Activated T-cell treated with anti-CD3 and anti-CD28 coated beads, Interleukin-2, amount 50 U/mL, for 4 hours (primary cell): ENCODE measurements around the gene LRG1. TPM values are rescaled to one million over a fixed set of nuclear protein-coding genes. Genes with fewer than 3 reads are reported as not detected.

Source experiments
- ATAC-seq, 2 donors: fragments of 200-7000 bp; cut with Tn5 transposase; one replicate each; pipeline ENCODE4 v1.10.0; 2021
- DNase-seq: peaks from one replicate; pipeline ENCODE4 v3.0.0-alpha.2; 2020
- H3K27me3 Mint-ChIP-seq: one replicate; pipeline ENCODE4 v1.8.0; 2021; ENCODE audit warnings: low read depth, mixed read lengths
- H3K36me3 Mint-ChIP-seq: one replicate; pipeline ENCODE4 v1.8.0; 2022; ENCODE audit warnings: mixed read lengths; ENCODE audit not compliant: insufficient read depth
- H3K4me1 Mint-ChIP-seq: one replicate; pipeline ENCODE4 v1.8.0; 2021; ENCODE audit warnings: low read depth, mixed read lengths
- H3K4me3 Mint-ChIP-seq: one replicate; pipeline ENCODE4 v1.8.0; 2021; ENCODE audit warnings: mild to moderate bottlenecking, moderate library complexity, mixed read lengths
- H3K9me3 Mint-ChIP-seq: one replicate; pipeline ENCODE4 v1.8.0; 2021; ENCODE audit warnings: mixed read lengths
- total RNA-seq, 3 donors: library from RNA; stranded (reverse); gene quantifications; one replicate each; pipeline ENCODE4 v1.2.1, GENCODE V29; 2021

LRG1 gene
- total RNA-seq, 3 donors from 2014 or later: 0.08 to 0.24 (median 0.15) TPM

DNA sequence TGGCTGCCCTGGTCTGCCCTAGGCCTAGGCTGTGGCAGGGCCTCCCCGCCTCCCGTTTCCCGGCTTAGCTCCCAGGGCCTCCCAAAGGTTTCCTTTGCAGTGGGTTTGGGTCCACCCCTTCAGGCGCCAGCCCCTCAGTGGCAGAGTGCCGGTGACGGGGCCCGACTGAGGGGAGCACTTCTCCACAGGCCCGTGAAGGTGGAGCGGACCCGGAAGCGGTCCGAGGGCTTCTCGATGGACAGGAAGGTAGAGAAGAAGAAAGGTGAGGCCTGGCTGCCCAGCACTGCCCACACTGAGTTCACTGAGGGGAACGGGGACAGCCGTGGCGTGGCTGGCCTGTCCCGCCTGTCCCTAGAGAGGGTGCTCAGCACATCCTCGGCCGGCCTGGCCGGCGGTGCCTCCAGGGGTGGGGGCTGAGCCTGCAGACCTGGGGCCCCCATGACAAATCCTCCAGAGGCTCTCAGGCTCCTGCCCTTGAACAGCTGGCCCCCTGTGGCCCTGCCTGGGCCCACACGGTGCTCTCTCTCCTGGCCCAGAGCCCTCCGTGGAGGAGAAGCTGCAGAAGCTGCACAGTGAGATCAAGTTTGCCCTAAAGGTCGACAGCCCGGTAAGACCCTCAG, 42.0 kb downstream of the LRG1 start:
- no peak for ATAC-seq
- no peak overlapping the region for H3K4me3 Mint-ChIP-seq
- no peak for DNase-seq
- H3K27me3 Mint-ChIP-seq: no peaks in the 10 kb centered on the region
- no peaks in the 10 kb centered on the region for H3K4me1 Mint-ChIP-seq
- peaks cover 4% of the 10 kb centered on the region for H3K36me3 Mint-ChIP-seq
- no peaks in the 10 kb centered on the region for H3K9me3 Mint-ChIP-seq

DNA sequence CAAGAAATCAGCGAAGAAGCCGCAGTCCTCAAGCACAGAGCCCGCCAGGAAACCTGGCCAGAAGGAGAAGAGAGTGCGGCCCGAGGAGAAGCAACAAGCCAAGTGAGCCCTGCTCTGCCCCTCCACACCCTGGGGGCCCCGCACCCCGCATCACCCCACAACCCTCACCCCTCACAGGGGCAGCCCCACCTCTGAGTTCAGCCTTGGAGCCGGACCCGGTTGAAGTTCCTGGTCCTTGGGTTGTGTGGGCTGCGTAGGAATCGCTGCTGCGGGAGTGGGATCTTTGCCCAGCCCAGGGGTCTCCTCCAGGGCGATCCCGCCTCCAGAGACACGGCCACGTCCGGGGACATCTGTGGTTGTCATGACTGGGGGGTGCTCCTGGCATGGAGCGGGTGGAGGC, 43.5 kb downstream of the LRG1 start:
- no peaks in the 10 kb centered on the region for H3K9me3 Mint-ChIP-seq
- no peak for ATAC-seq
- H3K27me3 Mint-ChIP-seq: no peaks in the 10 kb centered on the region
- no peaks in the 10 kb centered on the region for H3K4me1 Mint-ChIP-seq
- H3K36me3 Mint-ChIP-seq: peaks cover 4% of the 10 kb centered on the region
- no peak for DNase-seq
- no peak overlapping the region for H3K4me3 Mint-ChIP-seq

DNA sequence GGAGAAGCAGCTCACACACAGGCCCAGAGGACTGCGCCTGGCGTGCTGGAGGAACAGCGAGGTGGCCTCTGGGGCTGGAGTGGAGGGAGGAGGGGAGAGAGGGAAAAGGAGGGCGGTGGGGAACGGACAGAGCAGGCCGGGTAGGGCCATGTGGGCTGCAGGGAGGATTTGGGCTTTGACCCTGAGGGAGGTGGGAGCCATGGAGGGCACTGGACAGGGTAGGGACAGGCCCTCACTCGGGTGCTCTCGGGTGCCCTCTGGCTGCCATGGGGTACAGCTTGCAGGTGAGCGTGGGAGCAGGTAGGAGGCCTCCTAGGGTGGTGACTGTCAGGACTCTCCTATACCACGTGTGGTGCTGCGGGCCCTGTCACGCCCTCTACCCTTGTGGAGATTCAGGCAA, 44.4 kb downstream of the LRG1 start:
- H3K4me3 Mint-ChIP-seq: no peak overlapping the region
- no peaks in the 10 kb centered on the region for H3K9me3 Mint-ChIP-seq
- no peaks in the 10 kb centered on the region for H3K4me1 Mint-ChIP-seq
- no peaks in the 10 kb centered on the region for H3K27me3 Mint-ChIP-seq
- DNase-seq: no peak
- H3K36me3 Mint-ChIP-seq: peaks cover 2% of the 10 kb centered on the region
- ATAC-seq: no peak

DNA sequence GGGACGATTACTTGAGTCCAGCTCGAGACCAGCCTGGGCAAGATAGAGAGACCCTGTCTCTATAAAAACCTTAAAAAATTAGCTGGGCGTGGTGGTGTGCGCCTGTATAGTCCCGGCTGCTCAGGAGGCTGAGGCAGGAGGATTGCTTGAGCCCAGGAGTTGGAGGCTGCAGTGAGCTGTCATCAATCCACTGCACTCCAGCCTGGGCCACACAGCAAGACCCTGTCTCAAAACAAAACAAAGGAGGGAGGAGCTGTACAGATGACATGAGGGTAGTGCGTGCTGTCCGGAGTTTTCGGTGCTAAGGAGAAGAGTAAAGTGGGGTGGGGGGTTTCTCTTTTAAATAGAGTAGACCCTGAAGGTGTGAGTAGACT, 45.2 kb downstream of the LRG1 start:
- ATAC-seq: no peak
- H3K36me3 Mint-ChIP-seq: peaks cover 8% of the 10 kb centered on the region
- no peaks in the 10 kb centered on the region for H3K27me3 Mint-ChIP-seq
- no peaks in the 10 kb centered on the region for H3K4me1 Mint-ChIP-seq
- no peaks in the 10 kb centered on the region for H3K9me3 Mint-ChIP-seq
- H3K4me3 Mint-ChIP-seq: no peak overlapping the region
- DNase-seq: no peak

DNA sequence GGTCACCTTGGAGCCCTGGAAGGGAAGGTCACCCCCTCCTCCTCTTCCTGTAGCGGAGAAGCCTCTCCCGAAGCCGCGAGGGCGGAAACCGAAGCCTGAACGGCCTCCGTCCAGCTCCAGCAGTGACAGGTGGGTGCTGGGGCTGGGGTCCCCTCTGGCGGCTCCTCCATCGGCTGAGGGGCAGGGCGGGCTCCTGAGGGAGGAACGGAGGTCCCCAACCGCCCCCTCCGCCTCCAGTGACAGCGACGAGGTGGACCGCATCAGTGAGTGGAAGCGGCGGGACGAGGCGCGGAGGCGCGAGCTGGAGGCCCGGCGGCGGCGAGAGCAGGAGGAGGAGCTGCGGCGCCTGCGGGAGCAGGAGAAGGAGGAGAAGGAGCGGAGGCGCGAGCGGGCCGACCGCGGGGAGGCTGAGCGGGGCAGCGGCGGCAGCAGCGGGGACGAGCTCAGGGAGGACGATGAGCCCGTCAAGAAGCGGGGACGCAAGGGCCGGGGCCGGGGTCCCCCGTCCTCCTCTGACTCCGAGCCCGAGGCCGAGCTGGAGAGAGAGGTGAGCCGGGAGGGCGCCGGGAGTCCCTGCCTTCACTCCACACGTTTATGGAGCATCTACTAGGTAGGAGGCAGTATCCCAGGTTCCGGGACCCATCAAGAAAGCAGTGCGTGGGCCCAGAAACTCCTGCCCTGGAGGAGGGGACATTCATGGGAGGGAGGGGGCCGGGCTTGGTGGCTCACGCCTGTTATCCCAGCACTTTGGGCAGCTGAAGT, 45.7 kb downstream of the LRG1 start:
- H3K27me3 Mint-ChIP-seq: no peaks in the 10 kb centered on the region
- no peaks in the 10 kb centered on the region for H3K4me1 Mint-ChIP-seq
- no peaks in the 10 kb centered on the region for H3K9me3 Mint-ChIP-seq
- ATAC-seq (no peak), DNase-seq (no peak)
- H3K36me3 Mint-ChIP-seq: peaks cover 8% of the 10 kb centered on the region
- no peak overlapping the region for H3K4me3 Mint-ChIP-seq

DNA sequence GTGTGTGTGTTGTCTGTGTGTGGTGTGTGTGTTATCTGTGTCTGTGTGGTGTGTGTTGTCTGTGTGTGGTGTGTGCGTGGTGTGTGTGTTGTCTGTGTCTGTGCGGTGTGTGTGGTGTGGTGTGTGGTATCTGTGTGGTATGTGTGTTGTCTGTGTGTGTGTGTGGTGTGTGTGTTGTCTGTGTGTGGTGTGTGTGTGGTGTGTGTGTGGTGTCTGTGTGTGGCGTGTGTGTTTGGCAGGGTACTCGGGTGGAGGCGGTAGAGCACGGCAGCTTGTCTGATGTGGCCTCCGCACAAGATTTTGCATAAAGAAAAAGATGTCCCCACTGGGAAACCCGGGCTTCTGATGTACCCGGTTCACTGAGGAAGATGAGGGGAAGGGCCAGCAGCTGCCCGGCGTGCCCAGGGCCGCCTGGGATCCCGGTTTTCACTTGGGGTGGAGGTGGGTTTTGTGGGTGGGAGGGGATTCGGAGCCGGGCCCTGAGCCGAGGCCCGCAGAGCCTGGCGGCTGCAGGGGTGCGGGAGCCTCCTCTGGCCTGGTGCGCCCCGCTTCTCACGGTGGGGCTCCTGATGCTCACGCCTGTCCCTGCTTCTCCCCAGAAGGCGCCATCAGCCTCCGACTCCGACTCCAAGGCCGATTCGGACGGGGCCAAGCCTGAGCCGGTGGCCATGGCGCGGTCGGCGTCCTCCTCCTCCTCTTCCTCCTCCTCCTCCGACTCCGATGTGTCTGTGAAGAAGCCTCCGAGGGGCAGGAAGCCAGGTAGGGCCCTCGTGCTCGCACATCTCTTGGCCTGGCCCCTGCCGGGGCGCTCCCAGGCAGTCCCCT, 46.5 kb downstream of the LRG1 start:
- Mint-ChIP-seq H3K36me3 (peaks cover 11% of the 10 kb centered on the region), H3K4me3 (no peak overlapping the region), H3K9me3 (no peaks in the 10 kb centered on the region), H3K4me1 (no peaks in the 10 kb centered on the region), H3K27me3 (no peaks in the 10 kb centered on the region)
- no peak for ATAC-seq
- DNase-seq: no peak

DNA sequence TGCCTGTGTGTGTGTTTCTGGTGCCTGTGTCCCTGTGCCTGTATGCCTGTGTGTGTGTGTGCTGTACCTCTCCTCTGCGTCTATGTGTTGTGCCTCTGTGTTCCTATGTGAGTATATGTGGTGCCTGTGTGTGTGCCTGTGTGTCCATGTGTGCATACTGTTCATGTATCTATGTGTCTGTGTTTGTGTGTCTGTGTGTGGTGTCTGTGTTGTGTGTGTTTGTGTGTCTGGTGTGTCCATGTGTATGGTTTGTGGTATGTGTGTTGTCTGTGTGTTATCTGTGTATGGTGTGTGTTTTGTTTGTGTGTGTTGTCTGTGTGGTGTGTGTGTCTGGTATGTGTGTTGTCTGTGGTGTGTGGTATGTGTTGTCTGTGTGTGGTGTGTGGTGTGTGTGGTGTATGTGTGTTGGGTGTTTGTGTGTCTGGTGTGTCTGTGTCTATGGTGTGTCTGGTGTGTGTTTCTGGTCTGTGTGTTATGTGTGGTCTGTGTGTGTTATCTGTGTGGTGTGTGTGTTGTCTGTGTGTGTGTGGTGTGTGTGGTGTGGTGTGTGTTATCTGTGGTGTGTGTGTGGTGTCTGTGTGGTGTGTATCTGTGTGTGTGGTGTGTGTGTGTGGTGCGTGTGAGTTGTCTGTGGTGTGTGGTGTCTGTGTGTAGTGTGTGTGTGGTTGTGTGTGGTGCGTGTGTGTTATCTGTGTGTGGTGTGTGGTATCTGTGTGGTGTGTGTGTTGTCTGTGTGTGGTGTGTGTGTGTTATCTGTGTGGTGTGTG, 47.3 kb downstream of the LRG1 start:
- peaks cover 12% of the 10 kb centered on the region for H3K36me3 Mint-ChIP-seq
- H3K4me3 Mint-ChIP-seq: no peak overlapping the region
- H3K9me3 Mint-ChIP-seq: no peaks in the 10 kb centered on the region
- no peak for ATAC-seq
- H3K27me3 Mint-ChIP-seq: no peaks in the 10 kb centered on the region
- no peaks in the 10 kb centered on the region for H3K4me1 Mint-ChIP-seq
- no peak for DNase-seq

DNA sequence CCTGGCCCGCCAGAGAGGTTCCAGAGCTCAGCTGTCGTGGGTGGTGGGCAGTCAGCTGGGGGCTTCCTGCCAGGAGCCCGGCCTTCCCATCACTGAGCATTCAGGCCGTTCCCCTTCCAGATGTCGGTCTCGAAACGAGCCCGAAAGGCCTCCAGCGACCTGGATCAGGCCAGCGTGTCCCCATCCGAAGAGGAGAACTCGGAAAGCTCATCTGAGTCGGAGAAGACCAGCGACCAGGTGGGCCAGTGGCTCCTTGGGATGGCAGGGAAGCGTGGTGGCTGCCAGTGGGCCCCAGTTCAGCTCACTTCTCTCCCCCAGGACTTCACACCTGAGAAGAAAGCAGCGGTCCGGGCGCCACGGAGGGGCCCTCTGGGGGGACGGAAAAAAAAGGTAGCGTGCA, 48.4 kb downstream of the LRG1 start:
- no peak for ATAC-seq
- no peak for DNase-seq
- Mint-ChIP-seq H3K36me3 (peaks cover 15% of the 10 kb centered on the region), H3K4me3 (no peak overlapping the region), H3K4me1 (no peaks in the 10 kb centered on the region), H3K27me3 (no peaks in the 10 kb centered on the region), H3K9me3 (no peaks in the 10 kb centered on the region)

DNA sequence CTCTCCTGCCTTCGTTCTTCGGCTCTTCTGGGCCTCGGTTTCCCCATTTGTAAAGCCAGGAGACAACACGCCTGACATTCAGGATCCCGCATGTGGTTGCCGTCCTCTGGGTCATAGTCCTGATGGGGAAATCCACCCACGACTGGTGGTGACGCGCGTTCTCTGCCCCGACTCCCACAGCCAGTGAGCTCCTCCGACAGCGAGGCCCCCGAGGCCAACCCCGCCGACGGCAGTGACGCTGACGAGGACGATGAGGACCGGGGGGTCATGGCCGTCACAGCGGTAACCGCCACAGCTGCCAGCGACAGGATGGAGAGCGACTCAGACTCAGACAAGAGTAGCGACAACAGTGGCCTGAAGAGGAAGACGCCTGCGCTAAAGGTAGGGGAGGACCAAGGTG, 51.3 kb downstream of the LRG1 start:
- DNase-seq: no peak
- H3K9me3 Mint-ChIP-seq: no peaks in the 10 kb centered on the region
- no peaks in the 10 kb centered on the region for H3K27me3 Mint-ChIP-seq
- no peak for ATAC-seq
- no peak overlapping the region for H3K4me3 Mint-ChIP-seq
- H3K36me3 Mint-ChIP-seq: peaks cover 19% of the 10 kb centered on the region
- H3K4me1 Mint-ChIP-seq: no peaks in the 10 kb centered on the region

DNA sequence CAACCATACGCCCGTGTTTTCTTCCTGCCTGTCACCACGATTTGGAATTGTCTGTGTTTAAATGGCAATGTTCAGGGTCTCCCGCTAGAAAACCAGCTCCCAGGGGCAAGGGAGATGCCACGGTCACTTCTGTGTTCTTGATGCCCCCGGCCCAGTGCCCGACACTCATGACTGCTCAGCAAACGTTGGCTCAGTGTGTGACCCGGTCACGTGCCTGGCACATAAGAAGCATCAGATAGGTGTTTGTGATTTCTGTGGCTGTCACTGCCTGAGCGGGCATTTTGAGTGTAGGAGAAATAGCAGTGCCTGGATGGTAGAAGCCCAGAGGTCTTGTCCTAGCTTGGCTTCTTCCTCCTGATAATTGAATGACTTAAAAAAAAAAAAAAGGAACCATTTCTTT, 52.3 kb downstream of the LRG1 start:
- DNase-seq (no peak), ATAC-seq (no peak)
- no peaks in the 10 kb centered on the region for H3K4me1 Mint-ChIP-seq
- no peak overlapping the region for H3K4me3 Mint-ChIP-seq
- H3K27me3 Mint-ChIP-seq: no peaks in the 10 kb centered on the region
- peaks cover 21% of the 10 kb centered on the region for H3K36me3 Mint-ChIP-seq
- H3K9me3 Mint-ChIP-seq: no peaks in the 10 kb centered on the region

Other genes starting within 250 kb of the LRG1 start
- 1 to 10 TPM; 1.9 to 2.7 (median 2.1) TPM for gene TMIGD2, start 237.6 kb downstream of the LRG1 start, total RNA-seq
- gene FSD1, start 235.4 kb downstream of the LRG1 start, total RNA-seq: 10 to 100 TPM in 1 of 3 donors, 1 to 10 TPM in 2; 5.9 to 10.4 (median 9.1) TPM
- 10 to 100 TPM; 11.1 to 13.2 (median 12.8) TPM for gene STAP2, start 201.2 kb downstream of the LRG1 start, total RNA-seq
- gene MPND, start 196.5 kb downstream of the LRG1 start, total RNA-seq: 10 to 100 TPM; 16.0 to 18.6 (median 18.1) TPM
- gene SH3GL1, start 139.5 kb downstream of the LRG1 start, total RNA-seq: 10 to 100 TPM; 50.8 to 52.6 (median 52.2) TPM
- 10 to 100 TPM; 59.1 to 81.0 (median 64.3) TPM for gene CHAF1A, start 137.4 kb downstream of the LRG1 start, total RNA-seq
- gene UBXN6, start 82.2 kb downstream of the LRG1 start, total RNA-seq: 10 to 100 TPM; 57.2 to 73.1 (median 70.7) TPM
- gene HDGFL2, start 67.7 kb downstream of the LRG1 start, total RNA-seq: 10 to 100 TPM; 38.9 to 41.8 (median 40.7) TPM
- under 1 TPM in 1 of 3 donors, not detected in 2; 0.03 TPM for gene PLIN4, start 21.6 kb downstream of the LRG1 start, total RNA-seq
- gene PLIN5, start 4.8 kb downstream of the LRG1 start, total RNA-seq: under 1 TPM in 1 of 3 donors, not detected in 2; 0.10 TPM
- under 1 TPM; 0.08 to 0.18 (median 0.14) TPM for gene SEMA6B, start 19.6 kb upstream of the LRG1 start, total RNA-seq
- 1 to 10 TPM; 3.2 to 4.0 (median 3.9) TPM for gene TNFAIP8L1, start 99.5 kb upstream of the LRG1 start, total RNA-seq
- gene MYDGF, start 130.3 kb upstream of the LRG1 start, total RNA-seq: 100 to 1,000 TPM; 129 to 150 (median 134) TPM
- 100 to 1,000 TPM; 112 to 126 (median 120) TPM for gene DPP9, start 183.8 kb upstream of the LRG1 start, total RNA-seq